ENCODE measurements around the gene NOTCH1.

DNA sequence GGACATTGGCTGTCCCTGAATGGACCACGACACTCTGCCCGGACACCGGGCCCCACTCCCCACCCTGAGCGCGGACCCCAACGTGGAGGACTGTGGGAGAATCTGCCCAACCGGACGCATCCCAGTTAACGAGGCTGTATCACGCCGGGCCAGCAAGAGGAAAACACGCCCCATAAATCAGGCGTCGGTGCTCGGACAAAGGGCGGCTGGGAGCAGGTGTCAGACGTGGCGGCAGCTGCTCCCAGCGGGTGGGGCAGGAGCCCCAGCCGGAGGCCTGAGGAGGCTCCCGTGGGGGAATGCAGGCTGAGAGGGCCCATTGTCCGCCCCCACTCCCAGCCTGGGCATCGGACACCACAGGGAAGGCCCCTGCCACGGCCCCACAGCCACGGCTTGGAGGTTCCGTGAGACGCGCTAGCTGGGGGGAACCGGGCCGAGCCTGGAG, 19.2 kb downstream of the NOTCH1 start:
- TF ChIP-seq, protein P1, sequence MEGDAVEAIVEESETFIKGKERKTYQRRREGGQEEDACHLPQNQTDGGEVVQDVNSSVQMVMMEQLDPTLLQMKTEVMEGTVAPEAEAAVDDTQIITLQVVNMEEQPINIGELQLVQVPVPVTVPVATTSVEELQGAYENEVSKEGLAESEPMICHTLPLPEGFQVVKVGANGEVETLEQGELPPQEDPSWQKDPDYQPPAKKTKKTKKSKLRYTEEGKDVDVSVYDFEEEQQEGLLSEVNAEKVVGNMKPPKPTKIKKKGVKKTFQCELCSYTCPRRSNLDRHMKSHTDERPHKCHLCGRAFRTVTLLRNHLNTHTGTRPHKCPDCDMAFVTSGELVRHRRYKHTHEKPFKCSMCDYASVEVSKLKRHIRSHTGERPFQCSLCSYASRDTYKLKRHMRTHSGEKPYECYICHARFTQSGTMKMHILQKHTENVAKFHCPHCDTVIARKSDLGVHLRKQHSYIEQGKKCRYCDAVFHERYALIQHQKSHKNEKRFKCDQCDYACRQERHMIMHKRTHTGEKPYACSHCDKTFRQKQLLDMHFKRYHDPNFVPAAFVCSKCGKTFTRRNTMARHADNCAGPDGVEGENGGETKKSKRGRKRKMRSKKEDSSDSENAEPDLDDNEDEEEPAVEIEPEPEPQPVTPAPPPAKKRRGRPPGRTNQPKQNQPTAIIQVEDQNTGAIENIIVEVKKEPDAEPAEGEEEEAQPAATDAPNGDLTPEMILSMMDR (IDR thresholded peaks at IDR 0.05; ENCODE audit: low read depth, low read length) = no peak
- TF ChIP-seq EZH2phosphoT487 (IDR thresholded peaks at IDR 0.05; ENCODE audit: low read depth) = no peak
